Activated T-cell treated with anti-CD3 and anti-CD28 coated beads for 4 hours (primary cell): ENCODE measurements around the gene CFAP251.
"Not testable (repeated sequence)": the region's sequence is repeated elsewhere in the genome, so short reads cannot be mapped to it uniquely, and the experiment has no call there.

Source experiments
- DNase-seq: peaks from one replicate; pipeline ENCODE4 v3.0.0-alpha.2; 2020

CFAP251 gene, protein sequence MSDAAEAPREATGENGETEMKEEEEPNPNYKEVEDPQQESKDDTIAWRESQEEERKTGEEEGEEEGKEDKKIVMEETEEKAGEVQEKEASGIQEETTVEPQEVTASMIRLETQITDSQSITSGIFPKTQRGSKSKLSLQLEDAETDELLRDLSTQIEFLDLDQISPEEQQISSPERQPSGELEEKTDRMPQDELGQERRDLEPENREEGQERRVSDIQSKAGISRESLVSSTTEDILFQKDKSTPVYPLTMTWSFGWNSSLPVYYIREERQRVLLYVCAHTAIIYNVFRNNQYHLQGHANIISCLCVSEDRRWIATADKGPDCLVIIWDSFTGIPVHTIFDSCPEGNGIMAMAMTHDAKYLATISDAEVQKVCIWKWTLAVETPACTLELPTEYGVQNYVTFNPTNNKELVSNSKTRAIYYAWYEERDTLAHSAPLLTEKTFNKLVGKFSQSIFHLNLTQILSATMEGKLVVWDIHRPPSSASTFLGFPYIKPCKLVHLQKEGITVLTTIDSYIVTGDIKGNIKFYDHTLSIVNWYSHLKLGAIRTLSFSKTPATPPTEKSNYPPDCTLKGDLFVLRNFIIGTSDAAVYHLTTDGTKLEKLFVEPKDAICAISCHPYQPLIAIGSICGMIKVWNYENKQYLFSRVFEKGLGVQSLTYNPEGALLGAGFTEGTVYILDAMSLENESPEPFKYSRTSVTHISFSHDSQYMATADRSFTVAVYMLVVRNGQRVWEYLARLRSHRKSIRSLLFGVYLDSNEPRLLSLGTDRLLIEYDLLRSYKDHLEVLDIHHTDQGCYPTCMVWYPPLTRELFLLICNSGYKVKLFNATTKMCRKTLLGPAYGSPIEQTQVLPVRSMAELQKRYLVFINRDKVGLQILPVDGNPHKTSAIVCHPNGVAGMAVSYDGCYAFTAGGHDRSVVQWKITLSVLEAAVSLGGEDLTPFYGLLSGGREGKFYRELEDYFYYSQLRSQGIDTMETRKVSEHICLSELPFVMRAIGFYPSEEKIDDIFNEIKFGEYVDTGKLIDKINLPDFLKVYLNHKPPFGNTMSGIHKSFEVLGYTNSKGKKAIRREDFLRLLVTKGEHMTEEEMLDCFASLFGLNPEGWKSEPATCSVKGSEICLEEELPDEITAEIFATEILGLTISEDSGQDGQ

DNA sequence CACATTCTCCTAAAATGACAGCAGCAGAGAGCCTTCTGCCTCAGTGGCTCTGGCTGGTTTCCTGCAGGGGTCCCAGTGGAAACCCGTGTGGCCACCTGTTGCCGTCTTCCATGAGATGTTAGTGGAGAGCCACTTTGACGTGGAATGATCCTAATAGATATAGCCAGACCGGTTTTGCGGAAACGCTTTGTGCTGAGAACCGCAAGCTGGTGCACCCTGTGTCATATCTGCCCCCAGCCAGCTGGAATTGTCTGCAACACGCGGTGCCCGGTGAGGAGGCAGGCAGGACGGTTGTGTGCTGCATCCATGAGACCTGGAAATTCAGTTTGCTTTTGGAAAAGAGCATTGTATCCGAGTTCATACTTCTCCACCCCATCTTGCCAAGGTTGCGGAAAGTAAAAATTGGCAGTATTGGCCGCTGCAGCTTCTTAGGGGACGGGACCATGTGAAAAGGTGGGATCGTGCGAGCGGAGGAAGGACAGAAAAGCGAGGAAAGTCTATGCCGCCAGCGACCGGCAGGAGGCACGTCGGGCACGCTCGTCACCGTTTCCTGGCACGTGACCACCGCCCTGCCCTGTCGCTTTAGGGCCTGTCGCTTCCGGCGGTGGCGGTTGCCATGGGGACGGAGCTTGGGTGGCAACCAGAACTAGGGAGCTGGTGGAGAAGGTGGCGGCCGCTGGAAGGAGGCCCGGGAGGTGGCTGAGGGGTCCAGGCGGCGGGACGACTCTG is at the start of gene CFAP251:
TSS of gene CFAP251 (plus strand) at position 643 of the 729 bp plus-strand sequence. CDS start 2,714 bp downstream, outside the sequence.
- peak; percentile 94 for DNase-seq

GRCh38 chr12:121869229-121869628 is 49.2 kb upstream of the CFAP251 start:
- not testable (repeated sequence) for DNase-seq

- no peak for DNase-seq
Observed at GRCh38 chr12:121871467-121871866, 46.9 kb upstream of the CFAP251 start.

GRCh38 chr12:121872546-121873215 is 45.7 kb upstream of the CFAP251 start:
- no peak for DNase-seq

GRCh38 chr12:121873216-121873569 is 45.2 kb upstream of the CFAP251 start:
- no peak for DNase-seq

DNA sequence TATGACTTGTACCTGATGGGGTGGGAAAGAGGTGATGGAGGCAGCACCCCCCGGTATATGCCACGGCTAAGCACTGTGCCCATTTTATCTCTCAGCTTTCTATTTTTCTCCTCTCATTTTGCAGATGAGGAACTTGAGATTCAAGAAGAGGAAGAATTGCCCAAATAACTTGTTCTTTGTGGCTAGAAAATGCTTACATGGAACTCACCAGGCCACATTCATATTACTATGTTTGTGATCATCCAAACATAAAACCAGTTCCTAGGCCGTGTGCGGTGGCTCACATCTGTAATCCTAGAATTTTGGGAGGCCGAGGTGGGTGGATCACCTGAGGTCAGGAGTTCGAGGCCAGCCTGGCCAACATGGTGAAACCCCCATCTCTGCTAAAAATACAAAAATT is 44.3 kb upstream of the CFAP251 start:
- no peak for DNase-seq

DNA sequence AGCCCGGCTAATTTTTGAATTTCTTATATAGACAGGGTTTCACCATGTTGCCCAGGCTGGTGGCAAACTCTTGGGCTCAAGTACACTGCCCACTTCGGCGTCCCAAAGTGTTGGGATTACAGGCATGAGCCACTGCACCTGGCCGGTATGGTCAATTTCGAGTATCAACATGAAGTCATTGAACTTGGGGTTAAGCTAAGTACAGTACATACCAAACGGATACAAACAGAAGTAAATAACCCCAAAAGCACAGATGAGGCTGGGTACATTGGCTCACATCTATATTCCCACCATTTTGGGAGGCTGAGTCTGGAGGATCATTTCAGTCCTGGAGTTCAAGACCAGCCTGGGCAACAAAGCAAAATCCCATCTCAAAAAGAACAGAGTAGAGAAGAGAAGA is 42.8 kb upstream of the CFAP251 start:
- DNase-seq = no peak

DNA sequence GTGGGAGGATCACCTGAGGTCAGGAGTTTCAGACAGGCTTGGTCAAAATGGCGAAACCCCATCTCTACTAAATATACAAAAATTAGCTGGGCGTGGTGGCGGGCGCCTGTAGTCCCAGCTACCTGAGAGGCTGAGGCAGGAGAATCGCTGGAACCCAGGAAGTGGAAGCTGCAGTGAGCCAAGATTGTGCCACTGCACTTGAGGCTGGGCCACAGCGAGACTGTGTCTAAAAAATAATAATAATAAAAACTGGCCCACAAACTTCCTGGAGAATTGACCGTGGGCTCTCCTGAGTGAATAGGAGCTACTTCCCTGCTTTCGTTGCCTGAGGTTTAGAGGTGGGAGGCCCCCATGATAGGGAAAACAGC is 42.3 kb upstream of the CFAP251 start:
- DNase-seq = not testable (repeated sequence)

GRCh38 chr12:121883315-121883660 is 35.1 kb upstream of the CFAP251 start:
- DNase-seq = no peak

GRCh38 chr12:121885129-121885528 is 33.3 kb upstream of the CFAP251 start:
- not testable (repeated sequence) for DNase-seq

DNA sequence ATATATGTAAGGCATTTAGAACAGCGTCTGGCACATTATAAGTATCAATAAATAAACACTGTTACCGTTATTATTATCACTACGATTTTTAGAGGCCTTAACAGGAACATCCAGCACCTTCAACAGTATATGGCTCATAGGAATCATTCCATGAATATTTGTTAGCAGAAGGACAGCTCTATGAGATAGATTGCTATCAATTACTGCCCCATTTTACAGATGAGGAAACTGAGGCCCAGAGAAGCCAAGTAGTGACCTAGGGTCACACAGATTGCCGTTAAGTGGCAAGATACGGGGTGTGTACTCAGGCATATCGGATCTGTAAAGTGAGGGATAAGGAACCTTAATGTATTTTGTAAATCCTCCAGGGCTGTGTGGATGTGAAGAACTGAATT is 30.3 kb upstream of the CFAP251 start:
- no peak for DNase-seq

DNA sequence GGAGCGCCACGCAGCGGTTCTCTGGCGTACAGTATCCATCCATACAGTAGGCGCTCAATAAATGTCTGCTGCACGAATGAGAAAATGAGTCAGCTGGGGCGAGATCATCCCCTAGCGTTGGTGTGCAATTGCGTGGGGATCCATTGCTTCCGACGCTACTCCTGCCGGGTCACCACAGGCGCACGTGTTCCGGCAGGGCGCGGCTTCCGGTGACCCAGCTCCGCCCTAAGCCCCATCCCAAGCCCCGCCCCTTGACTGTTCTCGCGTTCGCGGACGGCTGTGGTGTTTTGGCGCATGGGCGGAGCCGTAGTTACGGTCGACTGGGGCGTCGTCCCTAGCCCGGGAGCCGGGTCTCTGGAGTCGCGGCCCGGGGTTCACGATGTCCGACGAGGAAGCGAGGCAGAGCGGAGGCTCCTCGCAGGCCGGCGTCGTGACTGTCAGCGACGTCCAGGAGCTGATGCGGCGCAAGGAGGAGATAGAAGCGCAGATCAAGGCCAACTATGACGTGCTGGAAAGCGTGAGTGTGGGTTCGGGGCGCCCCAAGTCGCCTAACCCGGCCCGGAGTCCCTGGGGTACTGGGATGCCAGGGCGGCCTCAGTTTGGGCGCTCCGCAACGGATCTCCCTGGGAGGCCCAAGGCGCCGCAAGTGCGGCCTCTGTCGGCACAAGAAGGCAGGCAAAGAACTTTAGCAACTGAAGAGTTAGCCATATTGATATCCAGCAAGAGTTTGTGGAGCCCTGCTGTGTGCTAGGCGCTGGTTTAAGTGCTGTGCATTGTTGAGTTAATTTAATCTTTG is 29.7 kb upstream of the CFAP251 start, which contains the start of gene PSMD9:
TSS of gene PSMD9 (plus strand) at position 313 of the 796 bp plus-strand sequence. CDS start at position 380, 67 bp downstream.
- peak; percentile 99 for DNase-seq

- no peak for DNase-seq
Observed at GRCh38 chr12:121889274-121889624, 29.1 kb upstream of the CFAP251 start.

DNA sequence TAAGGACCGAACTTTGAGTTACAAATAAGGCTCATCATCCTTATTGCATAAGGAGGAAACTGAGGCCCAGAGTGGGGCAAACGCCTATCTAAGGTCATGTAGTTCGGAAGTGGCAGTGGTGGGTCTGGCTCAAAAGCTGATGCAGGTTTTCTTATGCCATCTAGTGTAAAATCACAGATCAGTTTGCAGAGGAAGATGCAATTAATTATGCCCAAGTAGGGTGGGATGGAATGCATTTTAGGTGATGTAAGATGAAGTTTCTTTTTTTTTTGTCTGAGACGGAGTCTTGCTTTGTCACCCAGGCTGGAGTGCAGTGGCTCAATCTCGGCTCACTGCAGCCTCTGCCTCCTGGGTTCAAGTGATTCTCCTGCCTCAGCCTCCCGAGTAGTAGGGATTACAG is 28.7 kb upstream of the CFAP251 start:
- DNase-seq = not testable (repeated sequence)

DNA sequence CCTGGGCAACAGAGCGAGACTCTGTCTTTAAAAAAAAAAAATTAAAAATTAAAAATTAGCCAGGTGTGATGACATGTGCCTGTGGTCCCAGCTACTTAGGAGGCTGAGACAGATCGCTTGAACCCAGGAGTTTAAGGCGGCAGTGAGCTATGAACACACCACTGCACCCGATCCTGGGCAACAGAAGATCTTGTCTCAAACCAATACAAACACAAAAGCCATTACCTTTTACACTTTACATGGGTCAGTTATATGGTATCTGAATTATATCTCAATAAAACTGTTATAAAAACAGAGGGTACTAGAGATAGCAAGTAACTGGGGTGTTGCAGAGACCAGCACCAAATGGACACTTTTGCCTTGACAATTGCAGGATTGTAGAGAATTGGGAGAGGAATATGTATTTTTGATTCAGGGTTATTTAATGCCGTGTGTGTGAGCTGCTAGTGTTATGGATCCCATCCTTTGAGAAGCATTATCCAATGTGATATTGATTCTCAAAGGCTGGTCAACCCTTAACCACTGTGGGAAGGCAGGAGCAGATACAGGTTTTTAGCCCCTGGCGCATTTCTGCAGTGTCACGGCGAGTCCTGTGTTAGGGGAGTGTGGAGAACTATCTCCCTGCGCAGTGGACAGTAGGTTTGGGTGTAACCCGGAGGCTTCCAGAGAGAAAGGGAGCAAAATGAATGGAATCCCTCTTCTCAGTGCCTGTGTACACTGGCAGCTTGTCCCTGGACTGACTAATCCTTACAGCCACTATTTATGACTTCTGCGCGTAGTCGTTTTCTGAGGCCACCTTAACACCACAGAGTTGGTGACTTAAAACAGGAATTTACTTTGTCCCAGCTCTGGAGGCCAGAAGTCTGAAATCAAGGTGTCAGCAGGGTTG is 25.5 kb upstream of the CFAP251 start:
- no peak for DNase-seq

DNA sequence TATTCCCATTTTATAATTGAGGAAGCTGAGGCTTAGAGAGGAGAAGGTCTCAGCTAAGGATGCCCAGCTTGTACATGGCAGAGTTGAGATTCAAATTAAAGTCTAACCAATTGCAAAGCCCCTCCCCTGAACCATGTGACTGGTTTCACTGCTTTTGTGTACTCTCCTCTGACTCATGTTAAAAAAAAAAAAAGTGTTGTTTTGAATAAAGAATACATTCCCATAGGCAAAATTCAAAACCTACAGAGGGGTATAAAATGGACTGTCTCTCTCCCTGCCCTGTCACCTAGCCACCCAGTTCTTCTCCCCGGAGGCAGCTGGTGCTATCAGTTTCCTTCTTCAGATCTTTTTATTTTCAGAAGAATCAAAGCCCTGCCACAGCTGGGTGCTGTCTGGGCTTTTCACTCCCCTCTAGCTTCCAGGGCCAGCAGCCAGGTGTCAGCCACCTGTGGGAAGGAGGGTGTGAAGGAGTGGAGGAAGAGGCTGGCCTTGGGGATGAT is 24.4 kb upstream of the CFAP251 start:
- DNase-seq = no peak

GRCh38 chr12:121894633-121895032 is 23.8 kb upstream of the CFAP251 start:
- no peak for DNase-seq

GRCh38 chr12:121898287-121898686 is 20.1 kb upstream of the CFAP251 start:
- no peak for DNase-seq

DNA sequence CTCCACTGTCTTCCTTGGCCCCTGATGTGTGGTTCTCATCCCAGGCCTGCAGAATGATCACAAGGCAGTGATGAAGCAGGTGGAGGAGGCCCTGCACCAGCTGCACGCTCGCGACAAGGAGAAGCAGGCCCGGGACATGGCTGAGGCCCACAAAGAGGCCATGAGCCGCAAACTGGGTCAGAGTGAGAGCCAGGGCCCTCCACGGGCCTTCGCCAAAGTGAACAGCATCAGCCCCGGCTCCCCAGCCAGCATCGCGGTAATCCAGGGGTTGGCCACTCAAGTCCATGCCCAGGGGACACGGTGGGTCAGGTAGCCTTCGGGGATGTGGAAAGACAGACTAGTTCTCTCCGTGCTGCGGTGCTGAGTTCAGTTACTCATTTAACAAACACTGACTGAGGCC is 18.8 kb upstream of the CFAP251 start:
- DNase-seq = no peak

- DNase-seq = no peak
Observed at GRCh38 chr12:121903202-121903601, 15.2 kb upstream of the CFAP251 start.
